Mucosa of rectum (tissue), 2 donors: ENCODE data around the gene PTPRO.
"Not testable (repeated sequence)": the region's sequence is repeated elsewhere in the genome, so short reads cannot be mapped to it uniquely, and the experiment has no call there.

Source experiments
- H3K27ac ChIP-seq, 2 donors: one replicate each; pipeline ENCODE4 v1.7.0; 2013; ENCODE audit warnings: inconsistent platforms in 2 of 2, low read depth in 2 of 2, low read length in 2 of 2
- H3K27me3 ChIP-seq, 2 donors: one replicate each; pipeline ENCODE4 v1.7.0; 2013; ENCODE audit warnings: low read length in 2 of 2; ENCODE audit not compliant: control insufficient read depth in 2 of 2, insufficient read depth in 2 of 2
- H3K36me3 ChIP-seq, 2 donors: one replicate each; pipeline ENCODE4 v1.7.0; 2013; ENCODE audit warnings: low read length in 2 of 2; ENCODE audit not compliant: control insufficient read depth in 2 of 2, insufficient read depth in 2 of 2
- H3K4me1 ChIP-seq, 2 donors: one replicate each; pipeline ENCODE4 v1.7.0; 2013; ENCODE audit warnings: low read length in 2 of 2, mild to moderate bottlenecking in 1 of 2; ENCODE audit not compliant: control insufficient read depth in 2 of 2, insufficient read depth in 2 of 2
- H3K4me3 ChIP-seq, 2 donors: one replicate each; pipeline ENCODE4 v1.7.0; 2013; ENCODE audit warnings: low read length in 2 of 2
- H3K9ac ChIP-seq, 2 donors: one replicate each; pipeline ENCODE4 v1.7.0; 2013; ENCODE audit warnings: low read length in 2 of 2, low read depth in 1 of 2, mild to moderate bottlenecking in 1 of 2
- H3K9me3 ChIP-seq, 2 donors: one replicate each; pipeline ENCODE4 v1.7.0; 2013; ENCODE audit warnings: low read length in 2 of 2; ENCODE audit not compliant: control insufficient read depth in 2 of 2
- donor health status: healthy.
- donor health status: Normal muscosa, but diverticular disease.

PTPRO gene

GRCh38 chr12:15603474-15604085, 281.3 kb downstream of the PTPRO start:
- Histone ChIP-seq H3K4me1 (no peaks in the 10 kb centered on the region), H3K27me3 (no peaks in the 10 kb centered on the region), H3K4me3 (no peak overlapping the region), H3K9ac (no peak overlapping the region), H3K36me3 (no peaks in the 10 kb centered on the region), H3K9me3 (no peaks in the 10 kb centered on the region), H3K27ac (no peak overlapping the region)

DNA sequence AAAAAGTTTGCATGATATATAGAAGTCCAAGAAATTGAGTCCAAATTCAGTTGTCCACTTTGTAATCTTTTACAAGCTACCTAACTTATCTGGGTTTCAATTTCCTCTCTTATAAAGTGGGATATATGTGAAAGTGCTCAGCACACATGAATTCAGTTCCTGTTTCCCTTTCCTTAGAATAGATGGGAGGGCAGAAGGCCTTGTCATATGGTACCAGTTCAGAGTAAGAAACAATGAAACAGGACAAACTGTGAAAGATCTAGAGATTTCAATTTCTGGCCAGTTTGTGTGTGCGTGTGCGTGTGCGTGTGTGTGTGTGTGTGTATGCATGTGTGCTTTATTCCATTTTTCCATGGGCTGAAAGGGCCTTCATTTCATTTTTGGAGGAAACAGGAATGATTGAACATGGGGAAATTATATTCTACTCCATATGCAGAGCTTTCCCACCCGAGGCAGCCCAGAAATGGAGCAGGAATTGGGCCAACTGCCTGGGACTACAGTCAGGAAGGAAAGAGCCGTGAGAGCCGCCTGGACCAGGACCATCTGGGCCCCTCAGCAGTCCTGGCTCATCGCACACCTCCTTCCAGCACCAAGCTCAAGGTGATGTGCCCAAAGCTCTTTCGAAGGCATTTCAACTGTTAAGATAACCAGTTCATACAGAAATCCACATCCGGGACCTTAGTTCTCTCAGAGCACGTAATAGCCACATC, 283.7 kb downstream of the PTPRO start:
- Histone ChIP-seq H3K27me3 (no peaks in the 10 kb centered on the region), H3K27ac (no peak overlapping the region), H3K9ac (no peak overlapping the region), H3K9me3 (no peaks in the 10 kb centered on the region), H3K4me1 (no peaks in the 10 kb centered on the region), H3K4me3 (no peak overlapping the region), H3K36me3 (no peaks in the 10 kb centered on the region)

DNA sequence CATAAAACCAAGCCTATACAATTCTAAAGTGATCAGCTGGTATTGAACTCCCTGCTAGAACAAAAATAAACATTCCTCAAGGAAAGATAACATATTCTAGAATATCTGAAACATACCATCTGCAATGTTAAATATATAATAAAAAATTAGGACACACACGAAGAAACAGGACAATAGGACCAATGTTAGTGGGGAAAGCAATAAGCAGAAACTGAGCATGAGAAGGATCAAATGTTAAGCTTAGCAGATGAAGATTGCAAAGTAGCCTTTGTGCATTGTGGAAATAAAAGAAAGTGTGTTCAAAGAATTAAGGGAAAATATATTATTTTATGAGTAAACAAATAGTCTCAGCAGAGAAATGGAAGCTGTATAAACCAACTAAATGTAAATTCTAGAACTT, 286.1 kb downstream of the PTPRO start:
- Histone ChIP-seq H3K9ac (no peak overlapping the region), H3K4me3 (no peak overlapping the region), H3K27ac (no peak overlapping the region), H3K27me3 (no peaks in the 10 kb centered on the region), H3K36me3 (no peaks in the 10 kb centered on the region), H3K9me3 (no peaks in the 10 kb centered on the region), H3K4me1 (no peaks in the 10 kb centered on the region)

GRCh38 chr12:15608941-15609340, 286.6 kb downstream of the PTPRO start:
- Histone ChIP-seq H3K27me3 (no peaks in the 10 kb centered on the region), H3K9me3 (no peaks in the 10 kb centered on the region), H3K4me1 (no peaks in the 10 kb centered on the region), H3K36me3 (no peaks in the 10 kb centered on the region), H3K9ac (no peak overlapping the region), H3K4me3 (no peak overlapping the region), H3K27ac (no peak overlapping the region)

DNA sequence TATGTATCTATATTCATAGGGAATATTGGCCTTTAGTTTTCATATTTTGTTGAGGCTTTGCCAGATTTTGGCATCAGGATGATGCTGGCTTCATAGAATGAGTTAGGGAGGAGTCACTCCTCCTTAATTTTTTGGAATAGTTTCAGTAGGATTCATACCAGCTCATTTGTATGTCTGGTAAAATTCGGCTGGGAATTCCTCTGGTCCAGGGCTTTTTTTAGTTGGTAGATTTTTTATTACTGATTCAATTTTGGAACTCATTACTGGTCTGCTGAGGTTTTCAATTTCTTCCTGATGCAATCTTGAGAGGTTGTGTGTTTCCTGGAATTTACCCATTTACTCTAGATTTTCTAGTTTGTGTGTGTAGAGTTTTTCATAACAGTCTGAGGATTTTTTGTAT, 291.7 kb downstream of the PTPRO start:
- Histone ChIP-seq H3K36me3 (peaks cover 2 to 3% of the 10 kb centered on the region in 2 donors), H3K4me1 (no peaks in the 10 kb centered on the region), H3K9ac (no peak overlapping the region), H3K27ac (no peak overlapping the region), H3K4me3 (no peak overlapping the region), H3K9me3 (no peaks in the 10 kb centered on the region), H3K27me3 (no peaks in the 10 kb centered on the region)

DNA sequence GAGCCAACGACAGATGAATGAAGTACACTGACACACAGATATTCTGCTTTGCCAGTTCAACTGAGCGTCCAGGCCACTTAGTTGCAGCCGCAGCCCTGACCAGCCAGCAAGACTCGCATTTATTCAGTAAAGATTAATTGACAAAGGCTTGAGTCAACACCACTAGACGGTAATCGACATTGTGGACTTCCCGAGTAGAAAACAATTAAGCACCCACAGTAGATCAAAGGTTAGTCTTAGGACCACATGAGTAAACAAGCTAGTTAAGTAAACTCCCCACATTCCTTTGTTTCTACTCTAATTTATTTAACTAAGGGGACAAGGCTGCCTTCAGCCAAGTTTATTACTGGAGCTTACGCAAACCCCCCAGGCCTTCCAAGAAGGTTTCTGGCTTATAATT, 294.2 kb downstream of the PTPRO start:
- H3K4me1 ChIP-seq, H3K4me3 ChIP-seq, H3K9ac ChIP-seq, H3K9me3 ChIP-seq, H3K27ac ChIP-seq, H3K27me3 ChIP-seq: not testable (repeated sequence)
- peaks cover 17 to 21% of the 10 kb centered on the region in 2 donors for H3K36me3 ChIP-seq

DNA sequence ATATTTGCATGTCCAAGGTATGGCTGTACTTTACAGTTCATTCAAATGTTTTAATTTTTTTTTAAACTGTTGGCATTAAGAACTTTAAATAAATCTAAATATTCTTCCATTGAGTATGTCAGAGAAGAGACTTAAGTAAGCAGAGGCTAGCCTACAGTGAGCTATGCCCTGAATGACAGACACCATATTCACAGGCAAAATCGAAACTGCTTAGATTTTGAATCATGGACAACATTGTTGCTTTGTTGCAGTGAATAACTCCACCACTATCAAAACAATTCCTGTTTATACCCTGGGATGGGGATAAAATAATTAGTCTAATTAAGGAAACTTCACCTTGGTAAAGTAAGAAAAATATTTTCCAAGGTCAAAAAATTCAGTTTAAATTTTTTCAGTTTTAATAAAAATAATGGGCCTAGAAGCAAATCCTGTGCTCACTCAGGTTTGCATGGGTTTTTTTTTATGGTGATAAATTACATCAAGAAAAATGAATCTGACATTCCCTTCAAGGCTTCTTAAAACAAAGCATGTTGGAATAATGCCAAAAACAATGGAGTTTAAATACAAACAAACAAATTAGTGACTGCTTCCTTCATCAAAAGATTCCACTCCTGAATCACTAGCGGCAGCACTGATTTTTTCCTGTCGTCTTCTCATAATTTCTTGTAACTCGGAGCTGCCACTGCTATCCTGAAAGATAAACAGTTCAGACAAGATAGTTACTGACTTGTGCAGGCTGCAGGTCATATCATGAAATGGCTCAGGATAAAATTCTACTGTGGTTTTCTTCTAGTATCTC, 298.6 kb downstream of the PTPRO start:
- no peak overlapping the region for H3K9ac ChIP-seq
- no peaks in the 10 kb centered on the region for H3K4me1 ChIP-seq
- no peak overlapping the region for H3K4me3 ChIP-seq
- no peaks in the 10 kb centered on the region for H3K27me3 ChIP-seq
- no peaks in the 10 kb centered on the region for H3K9me3 ChIP-seq
- no peak overlapping the region for H3K27ac ChIP-seq
- H3K36me3 ChIP-seq: peaks cover 36 to 45% of the 10 kb centered on the region in 2 donors

DNA sequence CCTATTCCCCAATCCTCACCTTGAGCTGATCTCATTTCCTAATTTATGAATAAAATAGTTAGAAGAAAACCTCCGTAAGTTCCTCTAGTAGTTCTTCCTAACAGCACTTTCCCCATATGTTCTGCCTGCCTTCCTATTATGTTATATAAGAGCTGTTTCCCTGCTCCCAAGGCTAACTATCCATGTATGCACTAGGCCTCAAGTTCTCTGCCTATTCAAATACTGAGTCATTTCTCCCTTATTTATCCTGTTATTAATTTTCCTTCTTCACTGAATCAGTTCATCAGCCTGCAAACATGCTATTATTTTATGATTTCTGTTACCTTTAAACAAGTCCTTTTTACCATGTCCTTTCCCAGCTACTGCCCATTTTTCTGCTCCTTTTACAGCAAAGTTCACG, 302.8 kb downstream of the PTPRO start:
- no peak overlapping the region for H3K27ac ChIP-seq
- no peaks in the 10 kb centered on the region for H3K27me3 ChIP-seq
- H3K4me1 ChIP-seq: peaks cover 0 to 4% of the 10 kb centered on the region in 2 donors
- no peak overlapping the region for H3K9ac ChIP-seq
- peaks cover 25 to 37% of the 10 kb centered on the region in 2 donors for H3K36me3 ChIP-seq
- no peak overlapping the region for H3K4me3 ChIP-seq
- no peaks in the 10 kb centered on the region for H3K9me3 ChIP-seq

DNA sequence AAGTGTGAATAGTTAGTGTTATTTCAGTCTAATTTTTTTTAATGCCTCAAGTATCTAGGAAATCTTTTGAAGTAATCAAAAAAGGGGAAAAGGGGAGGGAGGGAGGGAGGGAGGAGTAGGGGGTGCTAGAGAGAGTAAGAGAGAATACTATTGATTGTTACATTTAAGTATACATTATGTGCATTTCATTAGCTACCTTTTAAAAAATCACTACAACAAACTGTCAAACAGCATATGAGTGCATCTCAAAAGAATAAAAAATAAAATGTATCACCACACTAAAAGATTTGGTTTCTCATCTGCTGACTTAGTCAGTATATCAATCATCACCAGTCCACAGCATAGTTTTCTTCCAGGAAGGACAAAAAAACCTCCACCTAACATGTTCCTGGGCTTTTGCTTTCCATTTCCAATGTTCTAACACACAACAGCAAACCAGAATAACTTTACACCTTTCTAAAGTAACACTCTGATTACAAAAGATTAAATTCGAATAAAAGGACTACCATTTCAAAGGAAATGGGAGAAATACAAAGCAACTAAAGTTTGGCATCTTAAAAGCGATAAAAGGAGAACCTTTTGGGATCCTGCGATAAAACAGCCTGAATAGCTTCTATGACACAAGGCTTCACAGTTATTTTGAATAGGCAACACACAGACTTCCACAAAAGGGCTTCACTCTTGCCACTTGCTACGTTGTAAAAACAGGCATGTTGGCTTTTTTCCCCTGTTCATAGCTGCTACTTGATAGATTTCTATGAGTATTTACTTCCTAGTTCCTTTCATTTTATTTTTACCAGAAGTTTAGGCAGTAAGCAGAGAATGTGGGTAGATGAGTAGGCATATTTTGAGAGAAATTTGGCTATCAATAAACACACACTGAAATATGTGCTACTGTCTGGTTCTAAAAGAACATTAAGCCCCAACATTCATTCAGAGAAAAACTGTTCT, 306.0 kb downstream of the PTPRO start:
- no peak overlapping the region for H3K9ac ChIP-seq
- H3K4me1 ChIP-seq: peaks cover 0 to 4% of the 10 kb centered on the region in 2 donors
- peak overlapping the region; percentile 1 to 40 for H3K27ac ChIP-seq

More for the DNA sequence above, 306.0 kb downstream of the PTPRO start:
- no peaks in the 10 kb centered on the region for H3K9me3 ChIP-seq
- H3K36me3 ChIP-seq: peaks cover 13 to 28% of the 10 kb centered on the region in 2 donors
- no peaks in the 10 kb centered on the region for H3K27me3 ChIP-seq
- H3K4me3 ChIP-seq: no peak overlapping the region
